Subcutaneous adipose tissue (tissue), 4 donors: ENCODE measurements around the gene CD36. TPM values are rescaled to one million over a fixed set of nuclear protein-coding genes. Genes with fewer than 3 reads are reported as not detected.

Experiments used
- small RNA-seq: library from RNA; depleted of rRNA; stranded (forward); fragments of <200 nt; gene quantifications from one replicate; pipeline ENCODE3, GENCODE V24; 2016
- total RNA-seq, 4 donors: library from RNA; depleted of rRNA; stranded (reverse); fragments of >200 nt; gene quantifications; one replicate each; pipeline ENCODE4 v1.1.0, GENCODE V29; 2016
- TF ChIP-seq, protein P1 (sequence below): fragments of 450-650 bp; IDR thresholded peaks from one replicate; pipeline ENCODE4 v1.5.1; 2016; ENCODE audit warnings: low read depth, mild to moderate bottlenecking, control low read depth, antibody characterized with exemption, moderate library complexity

CD36 gene
- total RNA-seq, 4 donors from 2014 or later, result 2,701 to 6,827 (median 3,389) TPM

DNA sequence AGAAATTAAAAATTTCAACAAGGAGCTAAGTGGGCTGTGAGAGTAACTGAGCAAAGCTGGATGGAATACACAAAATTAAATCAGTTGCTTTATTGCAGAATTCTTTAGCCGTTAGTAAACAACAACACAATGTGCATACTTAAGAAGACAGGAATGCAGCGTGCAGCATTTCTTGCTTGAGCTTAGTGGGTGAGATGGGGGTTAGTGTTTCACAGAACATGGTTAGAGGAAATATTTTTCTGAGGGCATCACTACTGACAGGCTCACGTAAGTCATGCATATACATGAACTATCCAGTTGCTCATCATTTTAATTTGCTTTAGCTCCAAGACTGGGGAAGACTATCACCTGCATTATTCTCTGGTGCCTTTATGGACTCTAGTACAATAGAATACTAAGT, 80.8 kb downstream of the CD36 start:
- TF ChIP-seq, protein P1, sequence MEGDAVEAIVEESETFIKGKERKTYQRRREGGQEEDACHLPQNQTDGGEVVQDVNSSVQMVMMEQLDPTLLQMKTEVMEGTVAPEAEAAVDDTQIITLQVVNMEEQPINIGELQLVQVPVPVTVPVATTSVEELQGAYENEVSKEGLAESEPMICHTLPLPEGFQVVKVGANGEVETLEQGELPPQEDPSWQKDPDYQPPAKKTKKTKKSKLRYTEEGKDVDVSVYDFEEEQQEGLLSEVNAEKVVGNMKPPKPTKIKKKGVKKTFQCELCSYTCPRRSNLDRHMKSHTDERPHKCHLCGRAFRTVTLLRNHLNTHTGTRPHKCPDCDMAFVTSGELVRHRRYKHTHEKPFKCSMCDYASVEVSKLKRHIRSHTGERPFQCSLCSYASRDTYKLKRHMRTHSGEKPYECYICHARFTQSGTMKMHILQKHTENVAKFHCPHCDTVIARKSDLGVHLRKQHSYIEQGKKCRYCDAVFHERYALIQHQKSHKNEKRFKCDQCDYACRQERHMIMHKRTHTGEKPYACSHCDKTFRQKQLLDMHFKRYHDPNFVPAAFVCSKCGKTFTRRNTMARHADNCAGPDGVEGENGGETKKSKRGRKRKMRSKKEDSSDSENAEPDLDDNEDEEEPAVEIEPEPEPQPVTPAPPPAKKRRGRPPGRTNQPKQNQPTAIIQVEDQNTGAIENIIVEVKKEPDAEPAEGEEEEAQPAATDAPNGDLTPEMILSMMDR, result no peak

GRCh38 chr7:80720146-80720545, 81.7 kb downstream of the CD36 start:
- TF ChIP-seq, protein P1, result no peak

- TF ChIP-seq, protein P1, result no peak
These were observed 83.6 kb downstream of the CD36 start for GRCh38 chr7:80721883-80722615.

- TF ChIP-seq, protein P1, result no peak
These were observed 84.3 kb downstream of the CD36 start for GRCh38 chr7:80722616-80723195.

- TF ChIP-seq, protein P1, result no peak
These were observed 85.9 kb downstream of the CD36 start for GRCh38 chr7:80724249-80724871.

DNA sequence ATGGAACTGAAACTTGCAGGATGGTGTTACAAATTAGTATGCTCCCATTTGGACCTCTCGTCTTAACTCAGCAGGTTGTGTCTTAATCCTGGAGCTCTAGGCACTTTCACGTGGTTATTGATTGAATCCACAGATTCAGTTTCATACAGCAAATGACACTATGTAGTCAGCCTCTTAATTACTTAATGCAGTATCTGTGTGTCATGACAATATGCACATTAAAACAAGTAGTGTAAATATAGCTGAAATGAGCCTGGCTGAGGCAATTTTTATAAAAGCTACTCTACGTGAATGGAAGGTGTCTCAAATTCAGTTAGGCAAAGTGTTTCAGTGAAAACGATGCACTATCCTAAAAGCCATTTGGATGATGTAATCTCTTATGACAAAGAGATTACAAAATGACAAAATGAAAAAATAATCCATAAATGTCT, 86.8 kb downstream of the CD36 start:
- TF ChIP-seq, protein P1, result no peak

Small RNA genes within 50 kb of the gene (small RNA-seq; reads per million reads assigned to genes)
- gene AC073850.1, result 0.85 reads per million

Other genes starting within 250 kb of the CD36 start
- not detected for gene GNAT3, start 126.6 kb upstream of the CD36 start, total RNA-seq